ENCODE data around the gene VMO1.
A peak's percentile ranks its signal among the peaks of the same experiment; 100 is the strongest.

VMO1 gene

GRCh38 chr17:4777969-4778760, 8.0 kb downstream of the VMO1 start:
- no peak for TF ChIP-seq CTCF (IDR thresholded peaks at IDR 0.05; ENCODE audit: insufficient read depth, low read depth, low read length, missing control alignments)
- peak; percentile 35 for DNase-seq (ENCODE audit: low read depth)
- no peak overlapping the region for H3K4me3 ChIP-seq (ENCODE audit: low read length)

- no peak for DNase-seq (ENCODE audit: low read depth)
- TF ChIP-seq CTCF (IDR thresholded peaks at IDR 0.05; ENCODE audit: insufficient read depth, low read depth, low read length, missing control alignments), result no peak
- H3K4me3 ChIP-seq (ENCODE audit: low read length), result no peak overlapping the region
Measured at GRCh38 chr17:4772235-4772613, 13.9 kb downstream of the VMO1 start.

- TF ChIP-seq CTCF (IDR thresholded peaks at IDR 0.05; ENCODE audit: insufficient read depth, low read depth, low read length, missing control alignments), result no peak
- DNase-seq (ENCODE audit: low read depth), result no peak
Measured at GRCh38 chr17:4771519-4772234, 14.5 kb downstream of the VMO1 start, which contains the start of gene TM4SF5. Gene TM4SF5, plus strand, starts transcription at chr17:4771886. Its CDS starts 37 bp downstream, at chr17:4771923.

GRCh38 chr17:4769628-4770027, 16.5 kb downstream of the VMO1 start:
- H3K4me3 ChIP-seq (ENCODE audit: low read length), result no peak overlapping the region
- TF ChIP-seq CTCF (IDR thresholded peaks at IDR 0.05; ENCODE audit: insufficient read depth, low read depth, low read length, missing control alignments), result no peak
- DNase-seq (ENCODE audit: low read depth), result peak; percentile 48

More at GRCh38 chr17:4771519-4772234, 14.5 kb downstream of the VMO1 start, which contains the start of gene TM4SF5:
- no peak within 1 kb of the TSS for H3K4me3 ChIP-seq (ENCODE audit: low read length)

- no peak overlapping the region for H3K4me3 ChIP-seq (ENCODE audit: low read length)
- TF ChIP-seq CTCF (IDR thresholded peaks at IDR 0.05; ENCODE audit: insufficient read depth, low read depth, low read length, missing control alignments), result no peak
- DNase-seq (ENCODE audit: low read depth), result peak; percentile 43
Measured at GRCh38 chr17:4768298-4768697, 17.9 kb downstream of the VMO1 start.

- H3K4me3 ChIP-seq (ENCODE audit: low read length), result no peak overlapping the region
- no peak for TF ChIP-seq CTCF (IDR thresholded peaks at IDR 0.05; ENCODE audit: insufficient read depth, low read depth, low read length, missing control alignments)
- DNase-seq (ENCODE audit: low read depth), result no peak
Measured at GRCh38 chr17:4766723-4767122, 19.4 kb downstream of the VMO1 start.

Measured in epithelial cell of esophagus (primary cell).